HG02588 (cell line): ENCODE data around the gene MACF1.
"Not testable (repeated sequence)": the region's sequence is repeated elsewhere in the genome, so short reads cannot be mapped to it uniquely, and the experiment has no call there.

ENCODE experiments used
- ATAC-seq: cut with Tn5 transposase; IDR thresholded peaks from one replicate; pipeline ENCODE4 v1.9.1; 2021; ENCODE audit warnings: mild to moderate bottlenecking, moderate library complexity; ENCODE audit not compliant: unreplicated experiment

The MACF1 gene

DNA sequence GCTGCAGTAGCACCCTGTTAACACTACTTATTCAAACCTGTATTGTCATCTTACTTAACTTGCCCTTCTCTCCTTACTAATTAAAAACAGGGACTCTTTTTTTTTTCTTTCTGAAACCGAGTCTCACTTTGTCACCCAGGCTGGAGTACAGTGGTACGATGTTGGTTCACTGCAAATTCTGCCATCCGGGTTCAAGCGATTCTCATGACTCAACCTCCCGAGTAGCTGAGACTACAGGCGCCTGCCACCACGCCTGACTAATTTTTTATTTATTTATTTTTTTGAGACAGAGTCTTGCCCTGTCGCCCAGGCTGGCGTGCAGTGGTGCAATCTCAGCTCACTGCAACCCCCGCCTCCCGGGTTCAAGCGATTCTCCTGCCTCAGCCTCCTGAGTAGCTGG is 3.9 kb downstream of the MACF1 start:
- not testable (repeated sequence) for ATAC-seq

DNA sequence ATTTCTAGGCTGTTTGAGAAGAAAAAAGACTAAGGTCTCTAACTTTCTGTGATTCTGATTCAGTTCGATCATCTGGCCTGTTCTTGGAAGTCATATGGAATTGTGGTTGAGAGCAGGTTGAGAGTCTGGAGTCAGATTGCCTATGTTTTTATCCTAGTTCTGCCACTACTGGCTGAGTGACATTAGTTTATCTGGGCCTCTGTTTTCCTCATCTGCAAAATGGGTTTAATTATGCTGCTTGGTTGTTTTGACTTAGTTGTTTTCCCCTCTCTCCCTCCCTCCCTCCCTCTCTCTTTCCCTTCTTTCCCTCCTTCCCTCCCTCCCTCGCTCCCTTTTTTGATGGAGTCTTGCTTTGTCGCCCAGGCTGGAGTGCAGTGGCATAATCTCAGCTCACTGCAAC is 6.2 kb downstream of the MACF1 start:
- ATAC-seq, result no peak

DNA sequence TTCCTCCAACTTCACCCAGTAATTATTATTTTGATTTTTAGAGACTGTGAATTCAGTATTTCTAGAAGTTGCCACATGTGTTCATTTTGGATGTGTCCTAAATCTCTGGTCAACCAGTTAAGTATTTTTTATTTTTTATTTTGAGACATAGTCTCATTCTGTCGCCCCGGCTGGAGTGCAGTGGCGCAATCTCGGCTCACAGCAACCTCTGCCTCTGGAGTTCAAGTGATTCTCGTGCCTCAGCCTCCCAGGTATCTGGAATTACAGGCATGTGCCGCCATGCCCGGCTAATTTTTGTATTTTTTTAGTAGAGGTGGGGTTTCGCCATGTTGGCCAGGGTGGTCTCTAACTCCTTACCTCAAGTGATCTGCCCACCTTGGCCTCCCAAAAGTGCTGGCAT is 8.0 kb downstream of the MACF1 start:
- ATAC-seq, result no peak

DNA sequence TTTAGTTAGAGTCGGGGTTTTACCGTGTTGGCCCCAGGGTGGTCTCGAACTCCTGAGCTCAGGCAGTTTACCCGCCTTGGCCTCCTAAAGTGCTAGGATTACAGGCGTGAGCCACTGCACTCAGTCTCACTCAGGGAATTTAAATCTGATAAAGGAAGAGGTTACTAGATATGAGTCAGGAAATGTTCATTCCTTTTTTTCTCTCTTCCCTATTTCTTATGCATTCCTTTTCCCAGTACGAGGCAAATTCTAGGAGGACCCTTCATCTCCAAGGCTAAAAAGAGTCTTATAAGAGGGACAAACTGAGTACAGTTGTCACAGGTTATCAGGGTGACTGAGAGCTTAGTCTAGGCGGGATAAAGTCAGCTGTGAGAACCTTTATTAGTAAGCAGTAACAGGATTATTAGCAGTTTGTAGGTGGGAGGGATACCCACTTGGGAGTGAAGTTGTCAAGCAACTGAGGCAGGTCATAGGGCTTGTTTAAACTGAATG is 9.1 kb downstream of the MACF1 start:
- no peak for ATAC-seq

DNA sequence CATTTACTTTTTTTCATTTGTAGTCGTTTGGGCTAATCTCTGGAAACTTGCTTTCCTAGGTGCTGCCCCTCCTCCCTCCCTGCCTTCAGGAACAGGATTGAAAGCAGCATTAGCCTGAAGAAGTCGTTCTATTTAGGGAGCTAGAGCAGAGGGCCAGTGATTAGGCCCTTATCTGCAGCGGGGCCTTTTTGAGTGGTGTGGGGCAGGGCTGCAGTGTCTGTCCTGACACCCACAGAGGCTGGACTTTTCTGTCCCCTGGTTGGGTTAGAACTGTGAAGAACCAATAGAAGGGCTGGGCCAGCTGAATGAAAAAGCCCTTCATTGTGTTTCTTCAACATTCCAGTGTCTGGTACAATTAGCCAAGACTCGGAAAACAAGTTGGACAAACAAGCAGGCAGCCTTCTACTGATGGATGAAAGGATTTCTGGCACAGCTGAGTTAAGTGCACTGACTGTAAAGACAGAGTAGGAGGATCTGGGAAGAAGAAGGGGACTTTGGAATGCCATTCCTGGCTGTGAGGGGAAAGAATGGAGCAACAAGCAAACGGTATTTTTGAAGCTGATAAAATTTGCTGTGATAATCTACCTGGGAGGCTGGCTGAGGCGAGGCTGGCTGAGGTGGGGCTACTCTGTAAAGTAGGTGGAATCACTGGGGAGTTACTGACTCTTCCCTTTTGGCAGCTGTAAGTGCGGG is 9.7 kb downstream of the MACF1 start:
- no peak for ATAC-seq

DNA sequence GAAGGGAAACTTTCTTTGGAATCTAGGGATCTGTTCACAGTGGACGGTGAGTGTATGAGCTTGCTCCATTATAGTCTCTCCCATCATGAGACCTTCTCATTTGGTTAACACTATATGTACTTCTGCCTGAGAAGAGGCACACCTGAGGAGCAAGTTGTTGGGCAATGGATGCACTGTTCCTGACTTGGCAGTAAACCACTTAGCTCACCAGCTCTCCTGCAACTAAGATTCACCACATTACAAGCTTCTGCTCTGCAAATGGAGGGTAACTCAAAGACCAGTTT is 10.2 kb downstream of the MACF1 start:
- ATAC-seq, result no peak

DNA sequence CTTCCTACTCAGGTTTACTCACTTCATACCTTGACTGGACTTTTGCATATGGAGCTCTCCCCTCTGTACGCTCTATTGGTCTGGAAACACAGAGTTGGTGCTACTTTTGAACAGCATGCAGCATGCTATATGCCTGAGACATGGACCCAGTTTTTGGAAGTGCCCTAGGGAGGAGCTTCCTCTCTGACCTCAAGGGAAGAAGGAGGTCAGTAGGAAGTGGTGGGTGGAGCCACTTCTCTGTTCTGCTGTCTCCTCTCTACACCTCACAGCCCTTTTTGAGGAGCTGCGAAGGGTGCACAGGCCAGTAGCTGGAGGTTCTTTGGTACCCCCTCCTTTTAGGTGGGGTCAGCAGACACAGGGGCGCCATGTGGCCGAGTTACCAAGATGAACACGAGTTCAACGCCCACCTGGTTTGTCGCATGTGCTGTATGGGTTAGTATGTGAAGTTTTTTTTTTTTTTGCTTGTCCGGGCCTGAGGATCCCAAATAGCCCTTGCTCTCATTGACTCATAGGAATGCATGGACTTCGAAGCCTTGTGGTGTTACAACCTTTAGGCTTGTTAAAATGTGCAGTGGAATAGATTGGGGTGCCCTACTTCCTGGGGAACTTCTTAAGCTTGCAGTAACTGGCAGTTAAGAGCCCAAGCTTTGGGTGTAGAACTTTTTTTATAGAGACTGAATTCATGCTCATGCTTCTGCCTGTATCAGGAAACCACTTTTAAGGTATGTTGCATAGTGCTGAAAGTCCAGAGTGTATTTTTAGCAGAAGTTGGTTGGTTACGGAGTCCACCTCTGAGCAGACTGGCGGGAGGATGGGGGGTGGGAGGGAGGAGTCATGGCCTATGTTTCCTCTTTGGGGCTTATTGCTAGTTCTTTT is 10.7 kb downstream of the MACF1 start:
- peak; percentile 50 for ATAC-seq

DNA sequence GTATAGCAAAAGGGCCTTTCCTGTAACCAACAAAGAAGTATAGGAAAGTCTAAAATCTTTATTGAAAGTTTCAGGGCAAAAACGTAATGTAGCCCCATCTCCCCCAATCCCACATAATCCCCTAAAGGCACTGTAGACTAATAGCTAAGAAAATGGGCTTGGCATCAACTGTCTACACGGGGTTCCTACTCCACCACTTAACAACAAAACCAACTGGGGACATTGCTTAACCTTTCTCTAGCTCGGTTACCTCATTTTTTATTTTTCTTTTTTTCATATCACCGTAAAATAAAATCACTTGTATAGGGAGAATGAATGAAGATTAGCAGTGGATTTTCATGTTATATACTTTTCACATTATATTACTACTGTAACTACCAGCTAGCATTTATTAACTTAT is 12.3 kb downstream of the MACF1 start:
- ATAC-seq, result no peak

DNA sequence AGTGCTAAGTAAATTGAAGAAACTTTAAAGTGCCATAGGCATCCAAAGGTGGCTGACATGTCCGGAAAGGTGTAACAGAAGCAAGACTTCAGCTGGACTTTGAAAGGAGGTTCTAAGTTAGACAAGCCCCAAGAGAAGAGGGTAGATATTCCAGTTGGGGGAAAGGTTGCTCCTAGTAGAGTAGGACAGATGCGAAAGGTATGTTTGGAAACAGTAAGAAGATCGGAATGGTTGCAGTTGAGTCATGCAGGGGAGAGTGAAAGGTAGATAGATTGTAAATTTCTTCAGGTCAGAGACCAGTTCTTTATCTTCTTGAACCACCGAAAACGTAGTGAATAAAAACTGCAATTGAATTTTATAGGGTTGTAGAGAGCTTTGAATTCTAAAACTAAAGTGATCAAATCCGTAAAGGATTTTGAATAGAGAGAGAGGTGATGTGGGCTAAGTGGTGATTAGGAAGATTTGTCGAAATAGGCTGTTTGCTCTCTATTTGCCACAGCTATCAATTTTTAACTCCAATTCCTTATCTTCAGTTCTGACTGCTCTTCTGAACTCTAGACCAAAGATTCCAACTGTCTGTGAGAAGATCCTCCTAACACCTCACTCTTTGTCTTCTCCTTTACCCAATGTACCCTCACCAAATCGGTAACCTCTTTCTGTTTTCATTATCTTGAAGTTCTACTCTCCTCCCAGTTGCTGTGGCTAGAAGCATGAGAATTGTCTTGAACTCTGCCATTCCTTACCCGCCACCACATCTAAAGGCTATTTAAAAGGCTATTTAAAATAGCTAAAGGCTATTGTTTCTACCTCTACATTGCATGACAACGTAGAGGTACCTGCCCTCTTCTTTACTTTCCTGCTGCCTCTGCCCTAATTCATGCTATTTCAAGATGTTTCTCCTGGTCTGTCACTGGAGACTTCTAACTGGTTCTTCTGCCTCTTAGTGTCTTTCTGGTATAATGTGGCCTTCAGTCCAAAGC is 16.7 kb downstream of the MACF1 start:
- no peak for ATAC-seq

DNA sequence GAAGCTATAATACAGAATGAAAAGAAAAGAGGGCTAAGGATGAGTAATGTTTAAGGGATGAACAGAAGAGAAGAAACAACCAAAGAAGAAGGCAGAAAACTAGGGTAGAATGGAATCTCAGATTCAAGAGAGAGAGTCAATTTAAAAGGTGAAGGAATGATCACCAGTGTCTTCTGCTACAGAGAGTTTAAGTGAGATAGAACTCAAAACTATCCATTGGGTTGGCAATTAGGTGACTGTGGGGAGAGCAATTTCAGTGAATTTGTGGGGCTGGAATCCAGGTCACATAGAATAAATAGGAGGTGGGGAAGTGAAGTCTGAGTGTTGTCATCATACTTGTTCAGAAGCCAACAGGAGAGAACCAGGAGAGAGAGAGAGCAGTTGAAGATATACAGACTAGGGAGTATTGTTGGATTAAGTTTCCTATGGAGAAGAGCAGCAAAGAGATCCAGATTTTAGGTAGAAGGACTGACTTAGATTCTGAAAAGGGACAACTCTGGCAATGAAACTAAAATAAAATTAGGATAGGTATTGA is 19.9 kb downstream of the MACF1 start:
- ATAC-seq, result no peak

DNA sequence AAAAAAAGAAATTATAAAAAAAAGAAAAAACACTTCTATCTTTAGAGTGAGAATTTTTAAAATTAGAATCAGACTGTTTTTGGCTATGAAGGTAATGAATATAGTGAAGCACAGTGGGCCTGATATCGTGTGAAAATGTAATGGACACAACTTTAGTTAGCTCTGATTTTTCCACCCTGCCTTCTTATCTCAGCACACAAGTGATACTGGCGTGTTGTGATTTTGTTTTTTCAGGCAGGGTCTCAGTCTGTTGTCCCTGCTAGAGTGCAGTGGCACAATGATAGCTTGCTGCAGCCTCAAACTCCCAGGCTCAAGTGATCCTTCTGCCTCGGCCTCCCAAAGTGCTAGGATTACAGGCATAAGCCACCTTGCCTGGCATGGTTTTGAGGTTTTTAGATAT is 22.3 kb downstream of the MACF1 start:
- ATAC-seq, result no peak

DNA sequence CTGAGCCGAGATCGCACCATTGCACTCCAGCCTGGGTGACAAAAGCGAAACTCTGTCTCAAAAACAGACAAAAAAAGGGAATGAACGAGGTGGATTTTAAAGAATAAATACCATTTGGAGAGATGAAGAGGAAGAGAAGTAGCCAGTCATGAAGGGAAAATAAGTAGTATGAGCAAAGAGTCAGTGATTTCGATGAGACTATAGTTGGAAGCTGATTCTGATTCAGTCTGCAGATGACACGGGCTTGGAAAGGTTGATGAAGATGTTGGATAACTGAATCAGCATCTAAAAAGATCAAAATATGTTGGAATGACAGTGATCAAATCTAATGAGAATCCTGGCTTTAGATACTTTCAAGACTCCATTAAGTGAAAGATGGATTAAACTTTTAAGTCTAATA is 23.8 kb downstream of the MACF1 start:
- no peak for ATAC-seq

DNA sequence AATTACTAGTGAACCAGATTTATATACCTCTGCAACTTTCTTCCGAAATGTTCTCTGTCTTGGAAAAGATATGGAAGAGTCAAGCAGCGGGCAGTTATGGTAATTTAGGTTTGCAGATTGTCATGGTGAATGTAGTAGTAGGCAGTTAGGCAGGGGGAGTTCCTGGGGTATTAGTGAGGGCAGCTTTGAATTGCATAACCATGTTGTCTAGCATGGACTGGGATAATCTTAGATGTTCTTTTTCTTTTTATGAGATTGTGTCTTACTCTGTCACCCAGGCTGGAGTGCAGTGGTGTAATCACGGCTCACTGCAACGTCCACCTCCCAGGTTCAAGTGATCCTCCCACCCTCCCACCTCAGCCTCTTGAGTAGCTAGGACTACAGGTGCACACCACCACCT is 25.0 kb downstream of the MACF1 start:
- ATAC-seq, result no peak

DNA sequence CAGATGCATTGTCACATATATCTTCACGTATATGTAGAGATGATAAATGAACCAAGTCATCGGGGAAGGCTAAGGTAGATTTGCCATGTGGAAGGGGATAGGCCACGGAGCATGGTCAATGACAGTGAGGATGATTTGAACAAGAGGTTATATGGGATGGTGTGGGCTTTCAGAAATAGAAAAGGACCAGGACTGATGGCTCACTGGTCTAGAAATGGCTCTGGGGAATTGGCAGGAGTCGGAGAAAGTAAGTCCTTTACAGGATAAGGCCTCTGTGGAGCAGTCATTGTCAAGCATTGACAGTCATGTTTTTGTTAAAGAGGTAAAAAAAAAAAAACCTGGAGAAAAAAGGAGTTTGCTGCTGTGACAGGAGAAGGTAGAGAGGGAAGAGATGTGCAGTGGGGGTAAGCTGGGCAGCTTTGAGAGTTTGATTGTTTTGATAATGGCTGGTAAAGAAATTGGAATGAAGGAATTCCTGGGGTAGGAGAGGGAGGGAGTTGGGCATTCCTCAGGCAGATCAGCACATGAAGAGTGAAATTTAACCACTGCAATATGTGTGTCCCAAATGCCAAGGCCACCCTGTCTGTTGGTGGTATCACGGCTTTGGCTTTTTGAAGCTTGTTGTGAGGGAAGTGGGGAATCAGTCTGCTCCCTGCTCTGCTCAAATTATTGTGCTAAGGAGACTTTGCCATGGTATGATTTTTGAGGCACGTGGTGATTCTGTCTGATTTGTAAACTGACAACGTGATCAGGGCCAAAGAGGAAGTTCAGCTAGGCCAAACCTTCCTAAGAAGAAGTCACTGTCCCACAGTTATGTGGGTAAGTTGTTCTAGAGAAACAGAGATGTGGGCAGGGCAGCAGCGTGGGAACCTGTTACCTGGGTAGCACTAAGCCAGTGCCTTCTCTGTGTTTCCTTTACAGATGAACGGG is 26.0 kb downstream of the MACF1 start:
- no peak for ATAC-seq

DNA sequence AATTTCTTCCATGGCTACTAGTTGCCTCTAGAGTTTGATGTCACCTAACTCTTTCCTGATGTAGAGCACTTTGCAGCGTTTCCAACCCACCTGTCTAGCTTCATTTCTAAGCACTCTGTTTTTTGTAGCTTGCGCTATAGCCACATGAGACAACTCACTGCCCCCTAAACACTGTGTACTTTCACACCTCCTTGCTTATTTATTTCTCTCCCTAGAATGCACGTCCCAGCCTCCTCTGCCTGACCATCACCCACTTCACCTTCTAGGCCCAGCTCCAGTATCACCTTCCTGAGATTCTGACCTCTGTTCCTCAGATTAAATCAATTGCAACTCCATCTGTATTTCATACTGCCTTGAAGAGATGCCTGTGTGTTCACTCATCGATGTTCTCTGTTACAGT is 32.5 kb downstream of the MACF1 start:
- no peak for ATAC-seq

DNA sequence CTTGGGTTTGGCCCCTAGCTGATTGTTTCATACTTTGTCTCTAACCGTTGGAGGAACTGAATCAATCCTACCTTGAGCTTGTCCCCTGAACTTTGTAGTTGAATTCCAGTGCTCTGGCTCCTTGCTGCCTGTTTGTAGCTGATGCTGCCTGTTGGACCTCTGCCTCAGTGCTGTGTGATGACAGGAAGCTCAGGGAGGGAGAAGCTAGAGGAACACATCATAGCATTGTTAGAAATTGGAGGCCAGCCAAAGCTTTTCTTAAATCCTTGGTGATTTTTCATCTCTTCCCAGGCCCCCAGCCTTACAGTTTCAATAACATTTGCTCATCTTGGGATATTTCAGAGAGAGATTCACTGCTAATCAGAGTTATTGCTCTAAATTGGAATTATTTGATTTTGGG is 34.0 kb downstream of the MACF1 start:
- ATAC-seq, result no peak

DNA sequence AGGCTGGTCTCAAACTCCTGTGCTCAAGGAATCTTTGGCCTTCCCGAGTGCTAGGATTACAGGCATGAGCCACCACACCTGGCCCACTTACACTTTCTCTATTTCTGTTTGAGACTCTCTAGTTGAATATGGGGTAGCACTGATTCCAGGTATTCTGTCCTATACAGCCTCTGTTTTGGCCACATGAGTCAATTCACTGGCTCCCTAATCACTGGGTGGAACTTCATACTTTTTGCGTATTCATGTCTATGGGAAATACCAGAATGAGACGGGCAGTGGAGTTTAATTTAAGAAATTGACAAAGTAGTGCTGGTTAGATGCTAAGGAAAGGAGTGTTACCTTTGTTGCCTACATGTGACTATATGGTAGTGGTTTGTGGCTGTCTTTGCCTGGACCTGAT is 35.5 kb downstream of the MACF1 start:
- no peak for ATAC-seq

DNA sequence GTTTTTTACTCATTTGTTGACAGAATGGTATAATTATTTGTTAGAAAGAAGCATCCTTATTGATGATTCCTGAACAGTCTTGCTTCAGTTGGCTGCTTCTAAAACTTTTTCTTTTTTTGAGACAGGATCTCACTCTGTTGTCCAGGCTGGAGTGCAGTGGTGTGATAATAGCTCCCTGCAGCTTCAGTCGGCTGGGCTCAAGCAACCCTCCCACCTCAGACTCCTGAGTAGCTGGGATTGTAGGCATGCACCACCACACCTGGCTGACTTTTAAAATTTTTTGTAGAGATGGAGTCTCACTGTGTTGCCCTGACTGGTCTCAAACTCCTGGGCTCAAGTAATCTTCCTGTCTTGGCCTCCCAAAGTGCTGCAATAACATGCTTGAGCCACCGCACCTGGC is 38.8 kb downstream of the MACF1 start:
- ATAC-seq, result no peak

DNA sequence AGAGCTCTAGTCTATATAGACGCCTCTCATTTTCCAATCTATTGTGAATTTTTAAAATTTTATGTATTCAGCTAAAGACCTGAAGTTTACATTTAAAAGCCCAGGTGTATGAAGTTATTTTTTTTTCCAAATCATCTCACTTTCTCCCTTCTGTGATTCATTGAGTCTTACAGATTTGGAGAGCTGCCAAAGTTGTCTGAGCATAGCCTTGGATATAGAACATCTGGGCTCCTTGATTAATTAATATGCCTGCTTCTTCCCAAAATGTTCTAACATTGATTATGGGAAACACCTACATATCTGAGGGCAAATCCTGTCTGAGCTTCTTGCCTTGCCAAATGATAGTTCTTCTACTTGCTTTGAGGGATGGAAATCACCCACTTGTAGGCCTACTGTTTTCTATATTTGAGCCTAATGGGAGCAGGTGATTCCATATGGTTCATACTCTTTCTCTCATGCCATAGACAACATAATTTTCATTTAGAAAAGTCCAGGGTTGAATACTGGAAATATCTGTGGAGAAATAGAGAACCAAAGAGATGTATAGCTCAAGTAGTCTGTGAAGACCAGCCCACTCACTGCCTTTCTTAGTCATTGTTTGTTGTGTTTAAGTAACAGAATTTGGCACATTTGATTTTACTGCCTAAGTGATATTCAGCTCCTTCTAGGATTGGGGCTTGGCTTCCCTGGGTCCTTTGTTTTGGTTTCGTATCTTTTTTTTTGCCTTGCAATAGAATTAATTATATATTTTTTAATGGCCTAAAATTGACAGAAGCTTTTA is 46.2 kb downstream of the MACF1 start:
- no peak for ATAC-seq
